HepG2 (cell line): Measurements from ENCODE around the gene DYRK1B. TPM values are rescaled to one million over a fixed set of nuclear protein-coding genes. Genes with fewer than 3 reads are reported as not detected.

ENCODE experiments used
- ARID5B ChIP-seq: IDR thresholded peaks from 2 replicates; pipeline ENCODE4 v1.4.0; 2020; ENCODE audit warnings: mild to moderate bottlenecking, missing genetic modification reagents
- CENPX ChIP-seq: sonication (generic); formaldehyde crosslinking; IDR thresholded peaks from 2 replicates; pipeline ENCODE4 v1.9.0; 2021; ENCODE audit warnings: mild to moderate bottlenecking, missing genetic modification reagents, moderate library complexity
- FOSL2 ChIP-seq: sonication (generic); formaldehyde crosslinking; IDR thresholded peaks from 2 replicates; pipeline ENCODE4 v1.4.0; 2020; ENCODE audit warnings: missing genetic modification reagents
- SMAD9 ChIP-seq: sonication (generic); formaldehyde crosslinking; IDR thresholded peaks from 2 replicates; pipeline ENCODE4 v1.5.1; 2020; ENCODE audit warnings: mild to moderate bottlenecking, missing genetic modification reagents
- SOX13 ChIP-seq, 3 experiments: fragments of 450-650 bp in 1 of 3; sonication (generic) in 1 of 3; formaldehyde crosslinking in 1 of 3; IDR thresholded peaks in 2 of 3; conservative IDR thresholded peaks in 1 of 3; 2 replicates each; pipeline versions ENCODE4 v1.5.0 to v1.6.1; 2016 to 2020; ENCODE audit warnings: antibody characterized with exemption in 1 of 3, mild to moderate bottlenecking in 1 of 3, missing compliant biosample characterization in 1 of 3, missing genetic modification reagents in 1 of 3, moderate library complexity in 1 of 3
- TCF7L2 ChIP-seq: IDR thresholded peaks from 2 replicates; pipeline ENCODE4 v1.6.1; 2011; ENCODE audit warnings: mild to moderate bottlenecking, low read depth, low read length, moderate library complexity
- TEAD2 ChIP-seq: sonication (generic); formaldehyde crosslinking; IDR thresholded peaks from 2 replicates; pipeline ENCODE4 v1.9.0; 2021; ENCODE audit warnings: missing genetic modification reagents
- THAP8 ChIP-seq: sonication (generic); formaldehyde crosslinking; IDR thresholded peaks from 2 replicates; pipeline ENCODE4 v1.5.1; 2020; ENCODE audit warnings: missing genetic modification reagents, mild to moderate bottlenecking, borderline replicate concordance
- TRIM24 ChIP-seq: sonication (generic); formaldehyde crosslinking; IDR thresholded peaks from 2 replicates; pipeline ENCODE4 v1.8.0; 2022; ENCODE audit warnings: mild to moderate bottlenecking, missing genetic modification reagents
- WIZ ChIP-seq: sonication (generic); formaldehyde crosslinking; IDR thresholded peaks from 2 replicates; pipeline ENCODE4 v1.5.1; 2020; ENCODE audit warnings: mild to moderate bottlenecking, missing genetic modification reagents
- ZBTB26 ChIP-seq: IDR thresholded peaks from 2 replicates; pipeline ENCODE4 v1.6.1; 2016; ENCODE audit warnings: missing compliant biosample characterization, missing genetic modification reagents, borderline replicate concordance
- ZMYM4 ChIP-seq: sonication (generic); formaldehyde crosslinking; IDR thresholded peaks from 2 replicates; pipeline ENCODE4 v1.8.1; 2023; ENCODE audit warnings: mild to moderate bottlenecking, missing genetic modification reagents
- ZNF101 ChIP-seq: sonication (generic); formaldehyde crosslinking; IDR thresholded peaks from 2 replicates; pipeline ENCODE4 v1.4.0; 2020; ENCODE audit warnings: mild to moderate bottlenecking, low read depth, missing genetic modification reagents, borderline replicate concordance
- ZNF263 ChIP-seq: sonication (generic); formaldehyde crosslinking; IDR thresholded peaks from 2 replicates; pipeline ENCODE4 v1.4.0; 2020; ENCODE audit warnings: missing genetic modification reagents
- ZNF264 ChIP-seq: sonication (generic); formaldehyde crosslinking; IDR thresholded peaks from 2 replicates; pipeline ENCODE4 v1.4.0; 2020; ENCODE audit warnings: missing genetic modification reagents
- polyA plus RNA-seq, 8 experiments: library from polyadenylated mRNA; depleted of rRNA in 3 of 8; stranded (reverse) in 7 of 8; unstranded in 1 of 8; fragments of >200 nt; fragmentation: Illumina TruSeq in 4 of 8; extraction: Trizol in 4 of 8; gene quantifications; 2 replicates each; pipeline versions ENCODE4 v1.2.1 to v1.2.3, GENCODE V29; 2011 to 2016; ENCODE audit warnings: low read depth in 4 of 8, missing spikeins in 1 of 8, mixed read lengths in 1 of 8; ENCODE audit not compliant: insufficient read depth in 1 of 8
- total RNA-seq, 5 experiments: library from RNA; depleted of rRNA; stranded (reverse); fragments of >200 nt; fragmentation: Illumina TruSeq; extraction: Trizol; gene quantifications; 2 replicates each; pipeline ENCODE4 v1.2.3, GENCODE V29; 2016; ENCODE audit warnings: low read depth in 1 of 5
- TF ChIP-seq, protein P1 (sequence below): sonication (generic); formaldehyde crosslinking; IDR thresholded peaks from 2 replicates; pipeline ENCODE4 v1.5.0; 2020; ENCODE audit warnings: mild to moderate bottlenecking, missing genetic modification reagents, borderline replicate concordance

The DYRK1B gene
- total and polyA plus RNA-seq, 2 of the 13 experiments (the other 11 are each of a cell fraction or from before 2014, with no cell fraction given) = 0.82 to 1.3 TPM

- TF ChIP-seq ARID5B (CRISPR knock-in tag) = 0 out of 2 replicates have a peak, but pooled peaks have one; percentile 7
- TF ChIP-seq TRIM24 (CRISPR knock-in tag) = no peak
- no peak for TF ChIP-seq WIZ (CRISPR knock-in tag)
- TF ChIP-seq ZNF101 (CRISPR knock-in tag) = no peak
- peak; percentile 95 for TF ChIP-seq ZBTB26 (CRISPR knock-in tag)
- TF ChIP-seq SOX13 (IDR thresholded peaks at IDR 0.05) = no peak
- no peak for TF ChIP-seq SOX13 (CRISPR knock-in tag; conservative IDR thresholded peaks at IDR 0.05 in 1 of 2, IDR thresholded peaks at IDR 0.05 in 1 of 2)
- no peak for TF ChIP-seq ZNF263
- 0 out of 2 replicates have a peak, but pooled peaks have one; percentile 5 for TF ChIP-seq FOSL2 (CRISPR knock-in tag)
- TF ChIP-seq TEAD2 (CRISPR knock-in tag) = no peak
- TF ChIP-seq SMAD9 (CRISPR knock-in tag) = no peak
- no peak for TF ChIP-seq THAP8 (CRISPR knock-in tag)
- TF ChIP-seq, protein P1, sequence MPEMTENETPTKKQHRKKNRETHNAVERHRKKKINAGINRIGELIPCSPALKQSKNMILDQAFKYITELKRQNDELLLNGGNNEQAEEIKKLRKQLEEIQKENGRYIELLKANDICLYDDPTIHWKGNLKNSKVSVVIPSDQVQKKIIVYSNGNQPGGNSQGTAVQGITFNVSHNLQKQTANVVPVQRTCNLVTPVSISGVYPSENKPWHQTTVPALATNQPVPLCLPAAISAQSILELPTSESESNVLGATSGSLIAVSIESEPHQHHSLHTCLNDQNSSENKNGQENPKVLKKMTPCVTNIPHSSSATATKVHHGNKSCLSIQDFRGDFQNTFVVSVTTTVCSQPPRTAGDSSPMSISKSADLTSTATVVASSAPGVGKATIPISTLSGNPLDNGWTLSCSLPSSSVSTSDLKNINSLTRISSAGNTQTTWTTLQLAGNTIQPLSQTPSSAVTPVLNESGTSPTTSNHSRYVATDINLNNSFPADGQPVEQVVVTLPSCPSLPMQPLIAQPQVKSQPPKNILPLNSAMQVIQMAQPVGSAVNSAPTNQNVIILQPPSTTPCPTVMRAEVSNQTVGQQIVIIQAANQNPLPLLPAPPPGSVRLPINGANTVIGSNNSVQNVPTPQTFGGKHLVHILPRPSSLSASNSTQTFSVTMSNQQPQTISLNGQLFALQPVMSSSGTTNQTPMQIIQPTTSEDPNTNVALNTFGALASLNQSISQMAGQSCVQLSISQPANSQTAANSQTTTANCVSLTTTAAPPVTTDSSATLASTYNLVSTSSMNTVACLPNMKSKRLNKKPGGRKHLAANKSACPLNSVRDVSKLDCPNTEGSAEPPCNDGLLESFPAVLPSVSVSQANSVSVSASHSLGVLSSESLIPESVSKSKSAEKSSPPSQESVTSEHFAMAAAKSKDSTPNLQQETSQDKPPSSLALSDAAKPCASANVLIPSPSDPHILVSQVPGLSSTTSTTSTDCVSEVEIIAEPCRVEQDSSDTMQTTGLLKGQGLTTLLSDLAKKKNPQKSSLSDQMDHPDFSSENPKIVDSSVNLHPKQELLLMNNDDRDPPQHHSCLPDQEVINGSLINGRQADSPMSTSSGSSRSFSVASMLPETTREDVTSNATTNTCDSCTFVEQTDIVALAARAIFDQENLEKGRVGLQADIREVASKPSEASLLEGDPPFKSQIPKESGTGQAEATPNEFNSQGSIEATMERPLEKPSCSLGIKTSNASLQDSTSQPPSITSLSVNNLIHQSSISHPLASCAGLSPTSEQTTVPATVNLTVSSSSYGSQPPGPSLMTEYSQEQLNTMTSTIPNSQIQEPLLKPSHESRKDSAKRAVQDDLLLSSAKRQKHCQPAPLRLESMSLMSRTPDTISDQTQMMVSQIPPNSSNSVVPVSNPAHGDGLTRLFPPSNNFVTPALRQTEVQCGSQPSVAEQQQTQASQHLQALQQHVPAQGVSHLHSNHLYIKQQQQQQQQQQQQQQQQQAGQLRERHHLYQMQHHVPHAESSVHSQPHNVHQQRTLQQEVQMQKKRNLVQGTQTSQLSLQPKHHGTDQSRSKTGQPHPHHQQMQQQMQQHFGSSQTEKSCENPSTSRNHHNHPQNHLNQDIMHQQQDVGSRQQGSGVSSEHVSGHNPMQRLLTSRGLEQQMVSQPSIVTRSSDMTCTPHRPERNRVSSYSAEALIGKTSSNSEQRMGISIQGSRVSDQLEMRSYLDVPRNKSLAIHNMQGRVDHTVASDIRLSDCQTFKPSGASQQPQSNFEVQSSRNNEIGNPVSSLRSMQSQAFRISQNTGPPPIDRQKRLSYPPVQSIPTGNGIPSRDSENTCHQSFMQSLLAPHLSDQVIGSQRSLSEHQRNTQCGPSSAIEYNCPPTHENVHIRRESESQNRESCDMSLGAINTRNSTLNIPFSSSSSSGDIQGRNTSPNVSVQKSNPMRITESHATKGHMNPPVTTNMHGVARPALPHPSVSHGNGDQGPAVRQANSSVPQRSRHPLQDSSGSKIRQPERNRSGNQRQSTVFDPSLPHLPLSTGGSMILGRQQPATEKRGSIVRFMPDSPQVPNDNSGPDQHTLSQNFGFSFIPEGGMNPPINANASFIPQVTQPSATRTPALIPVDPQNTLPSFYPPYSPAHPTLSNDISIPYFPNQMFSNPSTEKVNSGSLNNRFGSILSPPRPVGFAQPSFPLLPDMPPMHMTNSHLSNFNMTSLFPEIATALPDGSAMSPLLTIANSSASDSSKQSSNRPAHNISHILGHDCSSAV = no peak
- TF ChIP-seq ZMYM4 (CRISPR knock-in tag) = no peak
- TF ChIP-seq TCF7L2 = no peak
- no peak for TF ChIP-seq ZNF264 (CRISPR knock-in tag)
- TF ChIP-seq CENPX (CRISPR knock-in tag) = no peak
Measured at GRCh38 chr19:39847525-39847924, 13.6 kb upstream of the DYRK1B start (continued).
